ENCODE results near the gene NMNAT2. TPM values are rescaled to one million over a fixed set of nuclear protein-coding genes. Genes with fewer than 3 reads are reported as not detected.

The NMNAT2 gene
- total RNA-seq, 1 experiment from 2014 or later, result not detected

GRCh38 chr1:183285746-183286145 lies 132.4 kb downstream of the NMNAT2 start:
- Histone ChIP-seq H3K4me3 (replicated peaks in 1 of 2; ENCODE audit: low read depth in 1 of 2, low read length in 2 of 2) (no peak overlapping the region), H3K27ac (ENCODE audit: low read depth, low read length) (no peak overlapping the region), H3K9ac (ENCODE audit: low read length) (no peak overlapping the region), H2AFZ (ENCODE audit: low read depth, low read length, poor library complexity, severe bottlenecking) (no peak overlapping the region), H3K4me2 (ENCODE audit: low read length) (no peak overlapping the region), H3K79me2 (ENCODE audit: insufficient read depth, low read length) (no peaks in the 10 kb centered on the region), H3K36me3 (ENCODE audit: control insufficient read depth in 1 of 2, insufficient read depth in 2 of 2, low read length in 2 of 2) (no peaks in the 10 kb centered on the region), H3K9me2 (ENCODE audit: insufficient read depth) (no peaks in the 10 kb centered on the region), H4K20me1 (ENCODE audit: insufficient read depth) (no peaks in the 10 kb centered on the region), H3K27me3 (ENCODE audit: insufficient read depth, low read length) (no peaks in the 10 kb centered on the region), H3K4me1 (ENCODE audit: control insufficient read depth in 1 of 2, insufficient read depth in 2 of 2, low read length in 2 of 2) (no peaks in the 10 kb centered on the region), H3K9me3 (ENCODE audit: control insufficient read depth in 1 of 2, insufficient read depth in 1 of 2, low read depth in 1 of 2, low read length in 2 of 2) (0 out of 4 replicates have a peak, but pooled peaks cover 0 to 2% of the 10 kb centered on the region in 2 experiments)
- DNase-seq (ENCODE audit: low read depth, low spot score) (no peak), ATAC-seq (no peak)
- BruUV-seq (replicated peaks), result no TSS peak
- ChIA-PET RAD21 (ENCODE audit: low non-redundant PET in 1 of 2, low total read pairs in 2 of 2, uncharacterized antibody in 2 of 2, unreplicated experiment in 2 of 2) (no interaction called here), POLR2A (no interaction called here), CTCF (no interaction called here)
- no peak for TF ChIP-seq EZH2phosphoT487 (IDR thresholded peaks at IDR 0.05; ENCODE audit: borderline replicate concordance)
- no peak for TF ChIP-seq SRF (IDR thresholded peaks at IDR 0.05; ENCODE audit: low read depth)
- TF ChIP-seq POLR2AphosphoS5 (IDR thresholded peaks at IDR 0.05; ENCODE audit: low read depth, low read length), result no peak
- TF ChIP-seq CTCF (IDR thresholded peaks at IDR 0.05 in 2 of 3, conservative IDR thresholded peaks at IDR 0.05 in 1 of 3; ENCODE audit: borderline replicate concordance in 1 of 3, insufficient read depth in 1 of 3, low read depth in 2 of 3, low read length in 2 of 3), result no peak
- TF ChIP-seq ZFX (IDR thresholded peaks at IDR 0.05), result no peak
- TF ChIP-seq ATF3 (IDR thresholded peaks at IDR 0.05), result no peak
- TF ChIP-seq MAX (IDR thresholded peaks at IDR 0.05), result no peak
- TF ChIP-seq EGR1 (IDR thresholded peaks at IDR 0.05; ENCODE audit: low read depth), result no peak
- no peak for TF ChIP-seq ELF1 (IDR thresholded peaks at IDR 0.05; ENCODE audit: borderline replicate concordance, low read depth)
- no peak for TF ChIP-seq RAD21 (IDR thresholded peaks at IDR 0.05; ENCODE audit: low read depth)
- no peak for TF ChIP-seq TCF7L2 (IDR thresholded peaks at IDR 0.05; ENCODE audit: borderline replicate concordance, extremely low read depth, insufficient read depth, insufficient read length)
- TF ChIP-seq SP1 (IDR thresholded peaks at IDR 0.05; ENCODE audit: low read depth), result no peak
- TF ChIP-seq YY1 (IDR thresholded peaks at IDR 0.05; ENCODE audit: extremely low read depth, insufficient replicate concordance, low read depth, low read length), result no peak
- TF ChIP-seq FOSL1 (IDR thresholded peaks at IDR 0.05; ENCODE audit: low read depth), result no peak
- no peak for TF ChIP-seq EZH2 (IDR thresholded peaks at IDR 0.05)
- TF ChIP-seq POLR2A (IDR thresholded peaks at IDR 0.05; ENCODE audit: borderline replicate concordance, extremely low read depth, insufficient read depth, insufficient read length), result no peak
- no peak for TF ChIP-seq REST (IDR thresholded peaks at IDR 0.05; ENCODE audit: low read depth)
- intact Hi-C loops (cut with micrococcal nuclease), result no loop called here

Data from HCT116 (cell line).